Brain pericyte (primary cell): ENCODE measurements around the gene KCNAB2.
"Not testable (repeated sequence)": the region's sequence is repeated elsewhere in the genome, so short reads cannot be mapped to it uniquely, and the experiment has no call there.

Experiments
- DNase-seq: peaks from one replicate; pipeline ENCODE4 v3.0.0-alpha.2; 2012; ENCODE audit warnings: low read depth, low spot score

KCNAB2 gene

GRCh38 chr1:6054596-6054995 is 8.9 kb downstream of the KCNAB2 start:
- DNase-seq = no peak

- DNase-seq = no peak
Observed at GRCh38 chr1:6056572-6056948, 10.9 kb downstream of the KCNAB2 start.

- no peak for DNase-seq
Observed at GRCh38 chr1:6057170-6057845, 11.6 kb downstream of the KCNAB2 start.

- no peak for DNase-seq
Observed at GRCh38 chr1:6059866-6060265, 14.2 kb downstream of the KCNAB2 start.

GRCh38 chr1:6062670-6063069 is 17.0 kb downstream of the KCNAB2 start:
- DNase-seq = no peak

- DNase-seq = not testable (repeated sequence)
Observed at GRCh38 chr1:6063532-6064053, 17.9 kb downstream of the KCNAB2 start.

GRCh38 chr1:6065093-6065858 is 19.6 kb downstream of the KCNAB2 start:
- no peak for DNase-seq

- no peak for DNase-seq
Observed at GRCh38 chr1:6066680-6067079, 21.0 kb downstream of the KCNAB2 start.

GRCh38 chr1:6068073-6068472 is 22.4 kb downstream of the KCNAB2 start:
- no peak for DNase-seq

GRCh38 chr1:6068932-6069331 is 23.2 kb downstream of the KCNAB2 start:
- DNase-seq = no peak

- DNase-seq = no peak
Observed at GRCh38 chr1:6069573-6069972, 23.9 kb downstream of the KCNAB2 start.

GRCh38 chr1:6070450-6070974 is 24.8 kb downstream of the KCNAB2 start:
- DNase-seq = no peak

- DNase-seq = no peak
Observed at GRCh38 chr1:6071219-6071618, 25.5 kb downstream of the KCNAB2 start.

GRCh38 chr1:6072774-6073479 is 27.2 kb downstream of the KCNAB2 start:
- no peak for DNase-seq

GRCh38 chr1:6073480-6074053 is 27.9 kb downstream of the KCNAB2 start:
- DNase-seq = no peak

GRCh38 chr1:6074192-6074901 is 28.7 kb downstream of the KCNAB2 start:
- DNase-seq = no peak

GRCh38 chr1:6075748-6076147 is 30.1 kb downstream of the KCNAB2 start:
- DNase-seq = no peak

GRCh38 chr1:6077061-6077460 is 31.4 kb downstream of the KCNAB2 start:
- DNase-seq = not testable (repeated sequence)

- no peak for DNase-seq
Observed at GRCh38 chr1:6077506-6077905, 31.8 kb downstream of the KCNAB2 start.

GRCh38 chr1:6077919-6078318 is 32.2 kb downstream of the KCNAB2 start:
- no peak for DNase-seq

GRCh38 chr1:6080469-6080868 is 34.8 kb downstream of the KCNAB2 start:
- DNase-seq = no peak
